SK-N-MC (cell line): ENCODE measurements around the gene PNKD.

Source experiments
- EZH2 ChIP-seq: fragments of 200-600 bp; sonication (generic); IDR thresholded peaks from one replicate; pipeline ENCODE4 v1.6.1; 2017; ENCODE audit warnings: antibody characterized with exemption
- POLR2AphosphoS5 ChIP-seq: IDR thresholded peaks from 2 replicates; pipeline ENCODE4 v1.6.1; 2012; ENCODE audit warnings: mild to moderate bottlenecking, low read depth, low read length, borderline replicate concordance

- TF ChIP-seq EZH2 (no peak), POLR2AphosphoS5 (no peak)
Observed at GRCh38 chr2:218226903-218227302, 43.4 kb upstream of the PNKD start.
